RPMI7951 (cell line): Measurements from ENCODE around the gene MRPL12. TPM values are rescaled to one million over a fixed set of nuclear protein-coding genes. Genes with fewer than 3 reads are reported as not detected.

Experiments
- DNase-seq: peaks from one replicate; pipeline ENCODE4 v3.0.0-alpha.2; 2012; ENCODE audit warnings: low read depth
- total RNA-seq: library from RNA; depleted of rRNA; stranded (reverse); fragments of >200 nt; shearing (Covaris generic); gene quantifications from 2 replicates; pipeline ENCODE4 v1.2.3, GENCODE V29; 2014; rRNA removed

MRPL12 gene
- 12.6 and 13.0 TPM in 2 replicates for total RNA-seq

- peak; percentile 89 for DNase-seq
Measured at GRCh38 chr17:81702934-81703746, at the start of gene MRPL12. Gene MRPL12, plus strand, starts transcription at chr17:81703367. Its CDS starts 135 bp downstream, at chr17:81703502.

GRCh38 chr17:81655378-81656117 is 47.6 kb upstream of the MRPL12 start:
- DNase-seq = no peak

GRCh38 chr17:81656118-81656743 is 46.9 kb upstream of the MRPL12 start, which contains the start of gene PDE6G:
Gene PDE6G, minus strand, starts transcription at chr17:81656542. Its CDS starts 3,237 bp downstream, at chr17:81653305.
- DNase-seq = no peak

GRCh38 chr17:81656835-81657234 is 46.3 kb upstream of the MRPL12 start:
- DNase-seq = no peak

GRCh38 chr17:81659038-81659437 is 44.1 kb upstream of the MRPL12 start:
- DNase-seq = no peak

- no peak for DNase-seq
Measured at GRCh38 chr17:81660441-81660840, 42.7 kb upstream of the MRPL12 start.

- no peak for DNase-seq
Measured at GRCh38 chr17:81662002-81662401, 41.2 kb upstream of the MRPL12 start.

GRCh38 chr17:81664051-81664470 is 39.1 kb upstream of the MRPL12 start:
- DNase-seq = no peak

- DNase-seq = peak; percentile 14
Measured at GRCh38 chr17:81665205-81666091, 37.7 kb upstream of the MRPL12 start.

GRCh38 chr17:81666092-81666341 is 37.1 kb upstream of the MRPL12 start:
- DNase-seq = no peak

GRCh38 chr17:81666342-81667191 is 36.6 kb upstream of the MRPL12 start, which contains the start of the genes CCDC137 and OXLD1:
Gene CCDC137, plus strand, starts transcription at chr17:81666737. Its CDS starts 30 bp downstream, at chr17:81666767.
Gene OXLD1, minus strand, starts transcription at chr17:81666605. Its CDS starts 28 bp downstream, at chr17:81666577.
- DNase-seq = peak; percentile 94

- DNase-seq = no peak
Measured at GRCh38 chr17:81667754-81668153, 35.4 kb upstream of the MRPL12 start.

GRCh38 chr17:81672504-81672903 is 30.7 kb upstream of the MRPL12 start:
- DNase-seq = no peak

GRCh38 chr17:81672954-81673353 is 30.2 kb upstream of the MRPL12 start:
- no peak for DNase-seq

- DNase-seq = no peak
Measured at GRCh38 chr17:81673561-81674258, 29.5 kb upstream of the MRPL12 start.

GRCh38 chr17:81675515-81676221 is 27.5 kb upstream of the MRPL12 start:
- peak; percentile 35 for DNase-seq

GRCh38 chr17:81676906-81677305 is 26.3 kb upstream of the MRPL12 start:
- no peak for DNase-seq

- DNase-seq = no peak
Measured at GRCh38 chr17:81680150-81680549, 23.0 kb upstream of the MRPL12 start.

GRCh38 chr17:81681672-81682071 is 21.5 kb upstream of the MRPL12 start:
- DNase-seq = no peak
